Right lobe of liver (tissue), 4 donors: ENCODE measurements around the gene SLC17A7.

Experiments used
- CTCF ChIP-seq, 4 donors: fragments of 200-600 bp in 3 of 4; fragments of 450-650 bp in 1 of 4; IDR thresholded peaks; one replicate each; pipeline versions ENCODE4 v1.5.1 to v1.8.0; 2016 to 2022; ENCODE audit warnings: antibody characterized with exemption in 4 of 4, mild to moderate bottlenecking in 2 of 4
- POLR2A ChIP-seq: fragments of 450-650 bp; IDR thresholded peaks from one replicate; pipeline ENCODE4 v1.6.1; 2017; ENCODE audit warnings: antibody characterized with exemption, mild to moderate bottlenecking
- donor health status: DM: no; HTN: no; CAD: no.
- donor health status: DM: no; HTN: no; CAD: no.
- donor health status: DM: no; HTN: yes; CAD: no.

GRCh38 chr19:49451430-49452181 is 10.3 kb upstream of the SLC17A7 start, which contains the start of gene PIH1D1:
- TF ChIP-seq POLR2A: peak; percentile 32
- TF ChIP-seq CTCF (IDR thresholded peaks at IDR 0.05): peak in 2 of 4 donors; percentile 28 to 34
